Fibroblast of mammary gland (primary cell): Measurements from ENCODE around the gene DGKH.
A peak's percentile ranks its signal among the peaks of the same experiment; 100 is the strongest.
"Not testable (repeated sequence)": the region's sequence is repeated elsewhere in the genome, so short reads cannot be mapped to it uniquely, and the experiment has no call there.

Experiments
- DNase-seq: peaks from one replicate; pipeline ENCODE4 v3.0.0-alpha.2; 2010; ENCODE audit warnings: low read depth
- H3K4me3 ChIP-seq: 2 replicates; pipeline ENCODE4 v1.5.1; 2011; ENCODE audit warnings: low read depth, mild to moderate bottlenecking, low read length, moderate library complexity; ENCODE audit not compliant: control insufficient read depth
- CTCF ChIP-seq: conservative IDR thresholded peaks from 2 replicates; pipeline ENCODE4 v1.5.1; 2011; ENCODE audit warnings: low read depth, low read length, inconsistent platforms; ENCODE audit not compliant: control insufficient read depth, insufficient read depth

Gene DGKH

GRCh38 chr13:42136518-42136917 lies 88.1 kb downstream of the DGKH start:
- no peak for DNase-seq
- no peak for TF ChIP-seq CTCF
- H3K4me3 ChIP-seq: no peak overlapping the region

DNA sequence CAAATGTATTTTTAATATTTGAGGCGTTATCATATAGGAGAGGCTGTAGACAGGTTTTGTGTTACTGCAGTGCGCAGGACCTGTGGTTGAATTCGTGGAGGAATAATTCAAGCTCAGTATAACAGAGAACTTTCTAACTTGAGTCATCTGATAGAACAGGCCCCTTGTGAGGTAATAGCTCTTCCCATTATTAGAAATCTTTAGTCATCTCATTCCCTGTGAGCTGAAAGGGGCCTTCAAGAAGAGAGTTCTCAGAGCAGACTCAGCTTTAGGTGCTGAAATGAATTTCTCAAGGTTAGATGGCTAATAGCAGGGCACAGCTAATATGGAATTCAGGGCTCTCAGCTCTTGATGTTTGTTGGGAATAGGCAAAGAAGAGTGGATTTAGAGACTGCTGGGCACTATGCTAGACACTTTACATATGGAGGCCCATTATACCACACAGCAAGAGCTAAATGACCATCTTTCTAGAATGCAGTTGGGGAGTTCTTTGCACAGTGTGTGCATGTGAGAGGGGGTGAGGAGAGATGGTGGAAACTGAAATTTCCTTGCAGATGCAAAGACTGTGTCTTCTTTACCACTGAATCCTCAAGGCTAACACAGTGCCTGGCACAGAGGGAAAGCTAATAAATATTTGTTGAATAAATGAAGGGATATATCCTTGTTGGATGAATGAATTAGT lies 89.5 kb downstream of the DGKH start:
- H3K4me3 ChIP-seq: no peak overlapping the region
- TF ChIP-seq CTCF: no peak
- DNase-seq: peak; percentile 62

DNA sequence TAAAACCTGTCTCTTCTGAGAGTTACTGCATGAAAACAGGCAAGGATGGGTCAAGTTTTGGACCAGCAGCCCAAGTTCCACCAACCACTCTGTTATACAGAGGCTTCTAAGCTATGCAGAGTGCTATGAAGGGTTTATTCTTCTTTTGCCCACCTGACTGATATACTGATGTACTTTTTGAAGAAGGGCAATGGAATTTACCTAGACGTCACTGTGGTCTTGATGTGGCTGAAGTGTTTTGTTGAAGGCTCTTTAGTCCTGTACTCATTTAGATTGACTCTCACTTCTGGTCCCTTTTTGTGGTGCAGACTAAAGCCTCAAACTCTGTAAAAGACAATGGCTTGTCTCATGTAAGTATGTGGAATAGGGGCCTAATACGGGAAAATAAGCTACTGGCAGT lies 92.0 kb downstream of the DGKH start:
- TF ChIP-seq CTCF: no peak
- H3K4me3 ChIP-seq: no peak overlapping the region
- no peak for DNase-seq

GRCh38 chr13:42141052-42141451 lies 92.6 kb downstream of the DGKH start:
- not testable (repeated sequence) for H3K4me3 ChIP-seq, DNase-seq

DNA sequence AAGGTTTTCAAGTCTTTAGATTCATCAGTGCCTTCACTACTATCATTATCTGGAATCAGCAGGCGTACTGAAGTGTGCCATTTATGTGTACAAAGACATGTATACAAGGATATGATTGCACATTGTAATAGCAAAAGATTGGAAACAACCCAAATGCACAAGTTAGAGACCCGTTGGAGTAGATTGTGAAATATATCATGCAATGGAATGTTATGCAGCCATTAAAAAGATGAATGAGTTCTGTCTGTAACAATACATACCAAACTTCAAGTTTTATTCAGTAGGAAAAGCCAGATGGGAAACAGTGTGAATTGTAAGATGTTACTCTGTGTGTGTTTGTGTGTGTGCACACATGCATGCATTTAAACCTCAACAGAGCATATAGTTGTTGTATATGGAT lies 97.9 kb downstream of the DGKH start:
- no peak overlapping the region for H3K4me3 ChIP-seq
- no peak for TF ChIP-seq CTCF
- DNase-seq: no peak

DNA sequence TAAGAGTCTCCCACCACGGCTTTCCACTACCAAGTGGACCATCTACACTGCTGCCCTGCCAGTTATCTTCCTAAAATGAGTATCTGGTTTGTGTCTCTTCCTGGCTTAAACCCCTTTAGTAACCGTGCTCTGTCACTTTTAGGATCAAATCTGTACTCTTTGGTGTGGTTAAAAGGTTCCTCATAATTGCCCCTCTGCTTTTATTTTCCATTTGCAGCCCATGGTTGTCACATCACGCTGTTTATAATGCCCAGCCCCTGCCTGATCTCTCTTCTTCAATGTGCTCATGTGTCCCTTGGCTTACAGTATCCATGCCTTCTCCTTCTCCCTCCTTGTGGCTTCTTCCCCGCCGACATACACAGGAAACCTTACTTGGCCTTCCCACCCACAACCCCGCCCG lies 100.1 kb downstream of the DGKH start:
- no peak for DNase-seq
- H3K4me3 ChIP-seq: no peak overlapping the region
- no peak for TF ChIP-seq CTCF

- TF ChIP-seq CTCF: no peak
- no peak overlapping the region for H3K4me3 ChIP-seq
- DNase-seq: no peak
Observed at GRCh38 chr13:42149136-42149535, 100.7 kb downstream of the DGKH start.
